ENCODE results near the gene JAKMIP1. TPM values are rescaled to one million over a fixed set of nuclear protein-coding genes. Genes with fewer than 3 reads are reported as not detected.

The JAKMIP1 gene
- total RNA-seq, 2 experiments from 2014 or later, result 2.0 to 2.1 TPM

DNA sequence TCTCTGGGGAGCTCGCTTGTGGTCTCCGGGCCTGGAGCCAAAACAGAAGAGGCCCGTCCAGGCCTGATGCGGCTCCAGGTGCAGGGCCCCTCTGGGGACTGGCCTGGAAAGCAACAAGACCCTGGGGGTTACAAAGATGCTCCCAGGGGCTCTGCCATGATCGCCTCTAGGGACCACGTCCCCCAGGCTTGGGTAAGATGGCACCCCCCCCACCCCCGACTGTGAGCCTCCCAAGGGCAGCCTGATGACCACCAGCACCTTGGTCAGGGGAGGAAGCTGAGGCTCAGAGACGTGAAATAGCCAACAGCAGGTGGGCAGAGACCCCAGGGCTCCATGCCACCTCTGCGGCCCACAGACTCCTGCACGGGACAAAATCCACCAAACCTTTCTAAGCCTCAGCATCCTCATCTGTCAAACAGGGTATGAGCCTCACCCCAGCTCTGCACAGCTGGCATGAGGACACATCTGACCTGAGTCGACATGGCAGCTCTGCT is 207.5 kb downstream of the JAKMIP1 start:
- H3K4me1 ChIP-seq (ENCODE audit: insufficient read depth, low read length), result no peaks in the 10 kb centered on the region
- no peak overlapping the region for H3K4me3 Mint-ChIP-seq
- peaks cover 9% of the 10 kb centered on the region for H3K27me3 Mint-ChIP-seq
- no peaks in the 10 kb centered on the region for H3K9me3 Mint-ChIP-seq
- no peaks in the 10 kb centered on the region for H3K36me3 Mint-ChIP-seq (ENCODE audit: low read depth)
- H3K9me3 ChIP-seq (ENCODE audit: control insufficient read depth in 1 of 2, insufficient read depth in 1 of 2, low read length in 2 of 2), result no peaks in the 10 kb centered on the region
- H3K27ac Mint-ChIP-seq, result no peak overlapping the region
- H3K27ac ChIP-seq (ENCODE audit: low read depth in 1 of 2, low read length in 2 of 2), result no peak overlapping the region
- POLR2A ChIA-PET, result no interaction called here
- ATAC-seq (ENCODE audit: poor library complexity) (no peak), DNase-seq (no peak)
- TF ChIP-seq CTCF (IDR thresholded peaks at IDR 0.05), result no peak
- H3K4me1 Mint-ChIP-seq (ENCODE audit: low read depth), result no peaks in the 10 kb centered on the region
- no peaks in the 10 kb centered on the region for H3K36me3 ChIP-seq (ENCODE audit: insufficient read depth, low read length)
- intact Hi-C loops (cut with DNase I, micrococcal nuclease), result no loop called here
- peaks cover 0 to 2% of the 10 kb centered on the region in 2 experiments for H3K27me3 ChIP-seq (ENCODE audit: control insufficient read depth in 1 of 2, insufficient read depth in 2 of 2, low read length in 2 of 2)
- CTCF ChIA-PET, result no interaction called here
- H3K4me3 ChIP-seq (ENCODE audit: low read length), result no peak overlapping the region

DNA sequence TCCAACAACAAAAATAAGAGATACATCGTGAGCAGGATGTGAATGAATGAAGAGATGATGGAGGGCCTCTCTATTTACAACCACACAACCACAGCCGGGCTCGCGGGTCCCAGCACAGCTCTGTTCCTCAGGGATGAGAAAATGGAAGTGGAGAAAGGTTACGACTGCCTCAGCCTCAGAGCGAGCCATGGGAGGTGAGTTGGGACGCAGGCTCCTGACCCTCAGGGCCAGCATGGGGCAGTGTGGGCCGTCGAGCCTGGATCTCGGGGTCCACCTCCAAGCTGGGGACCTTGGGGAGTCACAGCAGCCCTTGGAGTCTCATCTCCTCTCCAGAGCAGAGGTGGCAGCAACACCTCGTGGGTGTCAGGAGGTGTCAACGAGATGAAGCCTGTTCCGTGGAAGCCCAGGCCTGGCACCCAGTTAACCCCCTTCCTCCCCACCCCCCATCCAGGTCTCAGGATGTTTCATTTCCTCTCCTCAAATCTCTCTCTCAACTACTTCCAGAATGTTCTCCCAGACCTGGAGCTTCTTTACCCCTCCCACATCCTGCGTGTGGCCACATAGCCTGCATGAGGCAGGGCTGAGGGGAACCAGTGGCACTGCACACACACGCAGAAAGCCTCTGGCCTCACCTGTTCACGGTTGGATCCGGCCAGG is 208.1 kb downstream of the JAKMIP1 start:
- CTCF ChIA-PET, result no interaction called here
- H3K4me1 ChIP-seq (ENCODE audit: insufficient read depth, low read length), result no peaks in the 10 kb centered on the region
- DNase-seq (no peak), ATAC-seq (ENCODE audit: poor library complexity) (no peak)
- H3K9me3 ChIP-seq (ENCODE audit: control insufficient read depth in 1 of 2, insufficient read depth in 1 of 2, low read length in 2 of 2), result no peaks in the 10 kb centered on the region
- Mint-ChIP-seq H3K9me3 (no peaks in the 10 kb centered on the region), H3K4me3 (no peak overlapping the region), H3K27me3 (peaks cover 9% of the 10 kb centered on the region), H3K4me1 (ENCODE audit: low read depth) (no peaks in the 10 kb centered on the region), H3K36me3 (ENCODE audit: low read depth) (no peaks in the 10 kb centered on the region), H3K27ac (no peak overlapping the region)
- H3K27ac ChIP-seq (ENCODE audit: low read depth in 1 of 2, low read length in 2 of 2), result no peak overlapping the region
- H3K4me3 ChIP-seq (ENCODE audit: low read length), result no peak overlapping the region
- H3K27me3 ChIP-seq (ENCODE audit: control insufficient read depth in 1 of 2, insufficient read depth in 2 of 2, low read length in 2 of 2), result peaks cover 0 to 2% of the 10 kb centered on the region in 2 experiments
- no peak for TF ChIP-seq CTCF (IDR thresholded peaks at IDR 0.05)
- no peaks in the 10 kb centered on the region for H3K36me3 ChIP-seq (ENCODE audit: insufficient read depth, low read length)
- intact Hi-C loops (cut with DNase I, micrococcal nuclease), result no loop called here
- POLR2A ChIA-PET, result no interaction called here

DNA sequence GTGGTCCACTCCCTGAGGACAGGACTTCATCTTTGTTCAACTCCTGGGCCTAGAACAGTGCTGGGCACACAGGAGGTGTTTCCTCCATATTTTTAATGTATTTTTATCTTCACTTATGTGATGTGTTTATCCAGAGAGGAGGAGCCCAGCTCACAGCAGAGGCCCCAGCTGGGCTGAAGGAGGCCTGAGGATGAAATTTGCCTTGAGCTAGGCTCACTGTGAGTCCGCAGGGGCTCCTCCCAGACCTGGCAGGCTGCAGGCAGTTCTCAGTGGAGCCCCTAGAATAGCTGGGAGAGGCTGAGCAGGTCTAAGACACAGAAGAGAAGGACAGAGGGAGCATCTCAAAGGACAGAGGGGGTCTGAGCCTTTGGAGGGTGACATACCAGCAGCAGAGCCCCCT is 208.9 kb downstream of the JAKMIP1 start:
- ChIA-PET POLR2A (no interaction called here), CTCF (no interaction called here)
- Mint-ChIP-seq H3K4me3 (no peak overlapping the region), H3K9me3 (peaks cover 2% of the 10 kb centered on the region), H3K4me1 (ENCODE audit: low read depth) (no peaks in the 10 kb centered on the region), H3K27ac (no peak overlapping the region), H3K27me3 (peaks cover 4% of the 10 kb centered on the region), H3K36me3 (ENCODE audit: low read depth) (no peaks in the 10 kb centered on the region)
- Histone ChIP-seq H3K36me3 (ENCODE audit: insufficient read depth, low read length) (no peaks in the 10 kb centered on the region), H3K4me3 (ENCODE audit: low read length) (no peak overlapping the region), H3K27ac (ENCODE audit: low read depth in 1 of 2, low read length in 2 of 2) (no peak overlapping the region), H3K27me3 (ENCODE audit: control insufficient read depth in 1 of 2, insufficient read depth in 2 of 2, low read length in 2 of 2) (peaks cover 0 to 2% of the 10 kb centered on the region in 2 experiments), H3K4me1 (ENCODE audit: insufficient read depth, low read length) (no peaks in the 10 kb centered on the region), H3K9me3 (ENCODE audit: control insufficient read depth in 1 of 2, insufficient read depth in 1 of 2, low read length in 2 of 2) (no peaks in the 10 kb centered on the region)
- no peak for TF ChIP-seq CTCF (IDR thresholded peaks at IDR 0.05)
- intact Hi-C loops (cut with DNase I, micrococcal nuclease), result no loop called here
- ATAC-seq (ENCODE audit: poor library complexity) (no peak), DNase-seq (no peak)
